Activated T-cell treated with anti-CD3 and anti-CD28 coated beads for 4 hours (primary cell): ENCODE results near the gene CASQ2.

ENCODE experiments used
- DNase-seq: peaks from one replicate; pipeline ENCODE4 v3.0.0-alpha.2; 2020

The CASQ2 gene

GRCh38 chr1:115658646-115659045 is 109.9 kb downstream of the CASQ2 start:
- no peak for DNase-seq

- DNase-seq = no peak
Measured at GRCh38 chr1:115656461-115657077, 111.9 kb downstream of the CASQ2 start.

- no peak for DNase-seq
Measured at GRCh38 chr1:115655916-115656315, 112.6 kb downstream of the CASQ2 start.

- DNase-seq = no peak
Measured at GRCh38 chr1:115655306-115655663, 113.2 kb downstream of the CASQ2 start.

GRCh38 chr1:115654663-115655305 is 113.7 kb downstream of the CASQ2 start:
- DNase-seq = no peak

GRCh38 chr1:115654125-115654524 is 114.4 kb downstream of the CASQ2 start:
- no peak for DNase-seq

- no peak for DNase-seq
Measured at GRCh38 chr1:115652236-115652788, 116.2 kb downstream of the CASQ2 start.

- DNase-seq = no peak
Measured at GRCh38 chr1:115651391-115651790, 117.1 kb downstream of the CASQ2 start.

- no peak for DNase-seq
Measured at GRCh38 chr1:115650961-115651360, 117.6 kb downstream of the CASQ2 start.
